ENCODE data around the gene PCDHA11. TPM values are rescaled to one million over a fixed set of nuclear protein-coding genes. Genes with fewer than 3 reads are reported as not detected.
A peak's percentile ranks its signal among the peaks of the same experiment; 100 is the strongest.
"Not testable (repeated sequence)": the region's sequence is repeated elsewhere in the genome, so short reads cannot be mapped to it uniquely, and the experiment has no call there.

Gene PCDHA11
- total RNA-seq, 1 experiment from 2014 or later = not detected

DNA sequence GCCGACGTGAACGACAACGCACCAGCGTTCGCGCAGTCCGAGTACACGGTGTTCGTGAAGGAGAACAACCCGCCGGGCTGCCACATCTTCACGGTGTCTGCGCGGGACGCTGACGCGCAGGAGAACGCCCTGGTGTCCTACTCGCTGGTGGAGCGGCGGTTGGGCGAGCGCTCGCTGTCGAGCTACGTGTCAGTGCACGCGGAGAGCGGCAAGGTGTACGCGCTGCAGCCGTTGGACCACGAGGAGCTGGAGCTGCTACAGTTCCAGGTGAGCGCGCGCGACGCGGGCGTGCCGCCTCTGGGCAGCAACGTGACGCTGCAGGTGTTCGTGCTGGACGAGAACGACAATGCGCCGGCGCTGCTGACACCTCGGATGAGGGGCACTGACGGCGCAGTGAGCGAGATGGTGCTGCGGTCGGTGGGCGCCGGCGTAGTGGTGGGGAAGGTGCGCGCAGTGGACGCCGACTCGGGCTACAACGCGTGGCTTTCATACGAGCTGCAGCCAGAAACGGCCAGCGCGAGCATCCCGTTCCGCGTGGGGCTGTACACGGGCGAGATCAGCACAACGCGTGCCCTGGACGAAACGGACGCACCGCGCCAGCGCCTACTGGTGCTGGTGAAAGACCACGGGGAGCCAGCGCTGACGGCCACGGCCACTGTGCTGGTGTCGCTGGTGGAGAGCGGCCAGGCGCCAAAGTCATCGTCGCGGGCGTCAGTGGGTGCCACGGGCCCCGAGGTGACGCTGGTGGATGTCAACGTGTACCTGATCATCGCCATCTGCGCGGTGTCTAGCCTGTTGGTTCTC is 18.7 kb upstream of the PCDHA11 start:
- DNase-seq (ENCODE audit: extremely low read depth, low read depth) = not testable (repeated sequence)

DNA sequence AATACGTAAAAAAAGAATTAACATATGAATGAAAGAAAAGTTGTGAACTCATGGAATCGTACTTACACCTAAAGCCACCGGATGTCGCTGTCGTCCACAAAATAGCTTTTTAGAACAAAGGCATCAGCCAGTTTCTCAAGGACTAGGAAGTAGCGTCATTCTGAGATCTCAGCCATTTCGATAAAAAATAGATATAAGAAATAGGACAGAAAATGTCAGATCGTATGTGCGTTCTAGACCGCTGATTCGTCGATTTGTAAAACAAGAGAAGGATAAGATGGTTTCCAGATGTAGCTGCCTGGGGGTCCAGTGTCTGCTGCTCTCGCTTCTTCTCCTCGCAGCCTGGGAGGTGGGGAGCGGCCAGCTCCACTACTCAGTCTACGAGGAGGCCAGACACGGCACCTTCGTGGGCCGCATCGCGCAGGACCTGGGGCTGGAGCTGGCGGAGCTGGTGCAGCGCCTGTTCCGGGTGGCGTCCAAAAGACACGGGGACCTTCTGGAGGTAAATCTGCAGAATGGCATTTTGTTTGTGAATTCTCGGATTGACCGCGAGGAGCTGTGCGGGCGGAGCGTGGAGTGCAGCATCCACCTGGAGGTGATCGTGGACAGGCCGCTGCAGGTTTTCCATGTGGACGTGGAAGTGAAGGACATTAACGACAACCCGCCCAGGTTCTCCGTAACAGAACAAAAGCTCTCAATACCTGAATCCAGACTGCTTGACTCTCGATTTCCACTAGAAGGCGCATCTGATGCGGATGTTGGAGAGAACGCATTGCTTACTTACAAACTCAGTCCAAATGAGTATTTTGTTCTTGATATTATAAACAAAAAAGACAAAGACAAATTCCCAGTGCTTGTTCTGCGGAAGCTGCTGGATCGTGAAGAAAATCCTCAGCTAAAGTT is 12.7 kb upstream of the PCDHA11 start, which contains the start of gene PCDHA10:
Gene PCDHA10 (plus strand): TSS at position 126 of the 903 bp plus-strand sequence. CDS start 152 bp downstream, at position 278.
- peak; percentile 39 for DNase-seq (ENCODE audit: extremely low read depth, low read depth)

GRCh38 chr5:140857177-140857986 is 11.4 kb upstream of the PCDHA11 start:
- DNase-seq (ENCODE audit: extremely low read depth, low read depth) = no peak

DNA sequence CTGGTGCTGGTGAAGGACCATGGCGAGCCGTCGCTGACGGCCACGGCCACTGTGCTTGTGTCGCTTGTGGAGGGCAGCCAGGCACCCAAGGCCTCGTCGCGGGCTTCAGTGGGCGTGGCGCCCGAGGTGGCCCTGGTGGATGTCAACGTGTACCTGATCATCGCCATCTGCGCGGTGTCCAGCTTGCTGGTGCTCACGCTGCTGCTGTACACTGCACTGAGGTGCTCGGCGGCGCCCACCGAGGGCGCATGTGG is 10.8 kb upstream of the PCDHA11 start:
- no peak for DNase-seq (ENCODE audit: extremely low read depth, low read depth)

GRCh38 chr5:140862441-140863295 is 6.1 kb upstream of the PCDHA11 start:
- DNase-seq (ENCODE audit: extremely low read depth, low read depth) = no peak

- DNase-seq (ENCODE audit: extremely low read depth, low read depth) = no peak
Observed at GRCh38 chr5:140869555-140869886, 764 bp downstream of the PCDHA11 start.

GRCh38 chr5:140870221-140871201 is 1.8 kb downstream of the PCDHA11 start:
- no peak for DNase-seq (ENCODE audit: extremely low read depth, low read depth)

GRCh38 chr5:140875085-140876065 is 6.6 kb downstream of the PCDHA11 start, which contains the start of gene PCDHA12:
TSS of gene PCDHA12 (plus strand) at chr5:140875308. CDS start at chr5:140875473, 165 bp downstream.
- DNase-seq (ENCODE audit: extremely low read depth, low read depth) = peak; percentile 77

- DNase-seq (ENCODE audit: extremely low read depth, low read depth) = not testable (repeated sequence)
Observed at GRCh38 chr5:140876541-140877261, 7.9 kb downstream of the PCDHA11 start.

- DNase-seq (ENCODE audit: extremely low read depth, low read depth) = no peak
Observed at GRCh38 chr5:140877262-140877581, 8.5 kb downstream of the PCDHA11 start.

- DNase-seq (ENCODE audit: extremely low read depth, low read depth) = peak; percentile 24
Observed at GRCh38 chr5:140881889-140882590, 13.3 kb downstream of the PCDHA11 start, which contains the start of gene PCDHA13. TSS of gene PCDHA13 (plus strand) at chr5:140882124. CDS start at chr5:140882269, 145 bp downstream.

DNA sequence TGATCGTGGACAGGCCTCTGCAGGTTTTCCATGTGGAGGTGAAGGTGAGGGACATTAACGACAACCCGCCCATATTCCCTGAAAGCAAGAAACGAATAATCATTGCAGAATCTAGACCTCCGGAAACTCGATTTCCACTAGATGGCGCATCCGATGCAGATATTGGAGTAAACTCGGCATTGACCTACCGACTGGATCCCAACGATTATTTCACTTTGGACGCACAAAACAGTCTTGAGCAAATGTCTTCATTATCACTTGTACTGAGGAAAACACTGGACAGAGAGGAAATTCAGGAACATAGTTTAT is 13.8 kb downstream of the PCDHA11 start:
- DNase-seq (ENCODE audit: extremely low read depth, low read depth) = peak; percentile 40

- no peak for DNase-seq (ENCODE audit: extremely low read depth, low read depth)
Observed at GRCh38 chr5:140883373-140883772, 14.6 kb downstream of the PCDHA11 start.

- DNase-seq (ENCODE audit: extremely low read depth, low read depth) = no peak
Observed at GRCh38 chr5:140883927-140884697, 15.4 kb downstream of the PCDHA11 start.

DNA sequence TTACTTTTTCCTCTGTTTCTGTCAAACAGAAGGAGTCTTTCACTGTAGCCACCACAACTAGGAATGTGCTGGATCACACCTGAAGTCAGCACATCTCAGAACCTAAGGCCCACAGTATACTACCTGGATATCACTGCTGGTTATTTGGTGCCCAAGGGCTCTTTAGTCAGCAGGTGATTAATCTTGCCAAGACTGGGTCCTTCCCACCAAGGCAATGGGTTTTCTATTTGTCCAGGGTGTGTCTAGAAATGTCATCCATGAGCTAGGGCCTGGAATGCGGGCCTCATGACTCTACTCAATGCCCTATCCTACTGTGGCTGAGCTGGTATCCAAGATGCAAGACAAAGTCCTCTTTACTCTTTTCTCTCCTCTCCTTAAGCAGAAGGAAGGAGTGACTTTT is 47.6 kb downstream of the PCDHA11 start:
- DNase-seq (ENCODE audit: extremely low read depth, low read depth) = no peak

Measured in NCI-H460 (cell line).